Activated CD8-positive, alpha-beta memory T cell treated with anti-CD3 and anti-CD28 coated beads for 48 hours (primary cell): ENCODE measurements around the gene RGL1.
A peak's percentile ranks its signal among the peaks of the same experiment; 100 is the strongest.

ENCODE experiments used
- DNase-seq, 3 experiments: peaks; one replicate each; pipeline ENCODE4 v3.0.0-alpha.2; 2020; ENCODE audit warnings: low read depth in 2 of 3, low spot score in 2 of 3

The RGL1 gene

DNA sequence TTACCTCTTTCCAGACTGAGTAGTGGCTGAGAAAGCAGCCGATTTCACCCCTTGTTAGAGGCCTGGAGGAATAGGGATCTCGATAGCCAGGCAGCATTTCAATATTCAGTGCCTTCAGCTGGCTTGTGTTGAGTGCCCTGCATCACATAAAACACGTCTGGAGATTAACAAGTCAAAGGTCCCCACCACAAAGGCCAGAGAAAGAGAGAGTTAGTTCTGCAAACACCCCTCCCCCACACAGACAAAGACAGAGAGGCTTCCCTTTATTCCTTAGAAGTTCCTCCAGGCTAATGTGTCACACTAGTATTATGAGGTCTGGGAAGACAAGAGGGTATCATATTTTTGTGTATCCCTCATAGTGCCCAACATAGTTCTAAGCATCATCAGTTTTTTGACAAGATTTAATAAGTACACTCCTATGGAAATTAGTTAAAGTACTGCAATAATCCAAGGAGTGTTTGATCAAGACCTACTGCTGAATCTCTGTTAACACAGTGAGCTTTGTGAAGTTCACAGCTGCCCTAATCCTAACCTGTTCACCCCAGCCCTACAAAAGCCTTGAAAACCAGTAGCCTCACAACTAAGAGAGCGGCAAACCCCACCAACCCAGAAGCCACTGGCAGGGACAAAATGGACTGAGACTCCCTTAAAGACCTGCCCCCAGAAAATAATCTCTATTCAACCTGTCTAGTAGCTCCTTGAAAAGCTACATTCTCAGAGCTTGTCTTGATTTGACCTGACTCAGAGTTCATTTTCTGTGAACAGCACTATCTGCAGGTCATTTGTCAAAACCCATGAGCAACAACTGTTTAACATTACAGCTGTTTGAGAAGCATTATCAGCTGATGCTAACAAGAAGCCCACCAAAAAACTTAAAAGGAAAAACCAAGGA, 140.8 kb downstream of the RGL1 start:
- no peak for DNase-seq

- no peak for DNase-seq
These were observed 141.3 kb downstream of the RGL1 start for GRCh38 chr1:183946320-183946613.

- DNase-seq, result no peak
These were observed 143.1 kb downstream of the RGL1 start for GRCh38 chr1:183947988-183948387.

DNA sequence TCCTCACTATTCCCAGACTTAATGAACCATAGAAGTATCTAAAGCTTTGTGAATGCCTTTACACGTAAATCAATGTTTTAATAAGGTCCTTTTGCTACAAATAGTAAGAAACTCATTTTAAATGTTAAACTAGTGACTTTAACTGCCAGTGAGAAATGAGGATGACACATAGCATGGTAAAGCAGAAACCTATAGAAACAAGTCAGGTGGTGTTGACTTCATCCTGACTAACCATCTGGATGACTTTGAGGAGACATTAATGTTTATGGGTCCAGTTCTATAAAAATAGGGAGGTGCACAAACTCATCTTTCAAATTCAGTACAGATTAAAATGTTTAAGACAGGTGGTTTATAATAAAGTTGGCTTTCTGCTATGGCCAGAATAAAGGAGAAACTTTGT, 147.2 kb downstream of the RGL1 start:
- no peak for DNase-seq

DNA sequence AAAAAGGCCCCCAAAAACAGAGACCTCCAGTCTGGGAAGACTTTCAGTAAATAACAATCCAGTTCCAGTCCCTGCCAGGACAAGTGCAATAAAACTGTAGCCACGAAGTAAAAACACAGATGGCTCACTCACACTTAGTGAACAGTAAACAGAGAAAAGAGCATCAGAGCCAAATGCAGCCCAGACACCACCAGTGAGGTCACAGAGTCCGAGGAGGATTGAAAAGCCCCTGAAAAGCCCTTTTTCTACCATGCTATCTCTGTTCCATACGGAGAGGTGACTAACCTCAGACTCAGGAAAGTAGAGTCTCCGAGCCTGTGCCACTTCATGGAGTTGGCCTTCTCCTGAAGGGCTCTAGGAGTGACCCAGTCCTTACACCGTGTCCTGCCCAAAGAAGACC, 148.1 kb downstream of the RGL1 start:
- DNase-seq, result no peak

- no peak for DNase-seq
These were observed 149.6 kb downstream of the RGL1 start for GRCh38 chr1:183954496-183954895.

GRCh38 chr1:183956559-183957188, 151.8 kb downstream of the RGL1 start:
- DNase-seq, result peak; percentile 10 to 26 (median 23)

- DNase-seq, result no peak
These were observed 152.4 kb downstream of the RGL1 start for GRCh38 chr1:183957216-183957830.

- DNase-seq, result no peak
These were observed 154.0 kb downstream of the RGL1 start for GRCh38 chr1:183958958-183959357.

- DNase-seq, result no peak
These were observed 156.2 kb downstream of the RGL1 start for GRCh38 chr1:183961132-183961531.

DNA sequence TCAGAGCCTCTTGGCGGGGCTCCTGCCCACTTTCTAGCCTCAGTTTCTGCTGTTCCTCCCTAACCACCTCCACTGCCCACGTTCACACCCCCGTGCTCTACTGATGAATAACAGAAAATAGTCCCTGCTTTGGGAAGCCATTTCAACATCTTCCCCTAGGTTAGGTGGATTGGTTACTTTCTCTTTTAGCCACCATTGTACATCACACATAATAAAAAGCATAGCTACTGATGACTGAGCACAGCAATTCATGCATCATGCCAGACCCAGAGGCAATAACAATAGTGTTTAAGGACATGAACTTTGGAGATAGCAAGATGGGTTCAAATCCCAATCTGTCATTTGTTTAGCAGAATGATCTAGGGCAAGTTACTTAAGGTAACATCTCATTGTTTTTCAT, 158.0 kb downstream of the RGL1 start:
- DNase-seq, result no peak

DNA sequence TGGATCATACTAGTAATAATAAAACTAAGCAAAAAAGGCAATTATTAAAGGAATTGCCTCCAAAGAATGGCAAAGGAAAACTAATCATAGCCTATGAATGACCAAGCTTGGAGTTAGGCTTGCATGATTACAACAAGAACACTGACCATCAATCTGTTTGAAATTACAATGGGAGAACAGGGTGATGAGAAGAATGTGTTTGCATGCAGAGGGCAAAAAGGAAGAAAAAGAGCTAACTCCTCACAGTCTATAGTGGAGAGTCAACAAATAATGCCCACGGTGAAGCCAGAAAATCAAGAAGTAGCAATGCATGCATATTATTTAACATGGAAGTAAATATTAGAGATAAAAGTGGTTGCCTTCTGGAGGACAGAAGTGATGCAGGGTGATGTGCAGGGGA, 160.8 kb downstream of the RGL1 start:
- no peak for DNase-seq

GRCh38 chr1:183966487-183966886, 161.6 kb downstream of the RGL1 start:
- DNase-seq, result no peak

DNA sequence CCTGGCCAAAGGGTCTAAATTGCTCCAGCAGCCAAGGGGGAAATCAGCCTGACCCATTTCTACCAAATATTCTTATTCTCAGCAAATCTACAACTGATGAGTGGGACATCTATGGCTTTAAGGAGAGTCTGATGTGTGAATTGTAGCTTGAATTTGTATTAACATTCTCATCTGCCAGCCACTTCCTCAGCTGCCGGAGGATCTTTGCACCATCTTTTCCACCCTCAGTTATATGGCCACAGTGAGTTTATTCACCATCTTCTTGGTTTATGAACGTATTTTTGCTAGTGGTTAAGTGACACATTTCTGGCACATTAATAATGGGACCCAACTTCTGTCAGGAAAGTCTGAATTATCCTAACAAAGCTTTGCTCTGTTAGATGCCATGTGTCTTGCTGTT, 163.0 kb downstream of the RGL1 start:
- no peak for DNase-seq

DNA sequence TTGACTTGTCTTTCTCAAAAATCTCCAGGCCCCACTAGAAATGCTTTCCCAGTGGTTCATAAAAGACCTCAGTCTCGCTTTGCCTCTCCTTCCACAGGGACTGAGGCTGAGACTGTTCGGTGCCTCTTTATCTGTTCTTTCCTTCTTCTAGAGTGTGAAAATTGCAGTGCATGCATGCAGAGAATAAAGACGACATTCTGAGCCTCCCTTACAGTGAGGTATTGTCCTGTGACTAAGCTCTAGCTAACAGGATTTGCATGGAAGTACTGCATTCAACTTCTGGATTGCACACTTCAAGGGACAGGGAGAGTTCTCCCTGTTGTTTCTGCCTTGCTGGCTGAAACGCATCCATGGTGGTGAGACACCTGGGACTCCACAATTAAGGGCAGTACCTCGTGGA, 163.5 kb downstream of the RGL1 start:
- no peak for DNase-seq

DNA sequence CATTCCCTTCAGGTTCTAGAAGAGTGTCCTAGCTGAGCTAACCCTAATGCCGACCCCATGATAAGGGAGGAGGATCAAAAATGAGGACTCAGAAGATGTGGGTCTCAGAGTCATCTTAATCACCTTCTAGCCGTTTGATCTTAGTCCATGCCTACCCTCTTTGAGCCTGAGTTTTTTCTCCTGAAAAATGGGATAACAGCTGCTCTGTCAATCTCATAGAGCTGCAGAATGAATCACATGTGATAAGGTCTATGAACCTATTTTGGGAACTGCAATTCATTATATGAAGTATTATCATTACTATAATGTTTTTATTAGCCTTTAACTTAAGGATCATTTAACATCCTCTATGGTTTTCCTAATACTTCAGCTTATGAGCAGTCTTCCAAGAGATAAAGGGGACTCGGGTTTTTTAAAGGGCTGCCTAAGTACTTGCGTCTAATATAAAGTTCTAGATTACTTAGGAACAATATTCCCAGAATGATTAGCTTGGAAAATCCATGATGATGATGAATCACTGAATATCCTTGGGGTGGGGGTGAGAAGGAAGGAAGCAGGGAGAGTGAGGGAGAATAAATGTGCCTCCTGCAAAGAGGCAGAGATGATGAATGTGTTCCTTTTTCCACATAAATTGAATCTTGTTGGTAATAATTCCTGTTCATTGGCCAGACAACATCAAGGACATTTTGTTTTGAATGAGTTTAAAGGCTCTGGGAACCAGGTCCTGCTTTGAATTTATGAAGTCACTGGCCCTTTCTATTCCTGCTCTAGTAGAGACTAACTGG, 165.8 kb downstream of the RGL1 start:
- no peak for DNase-seq

GRCh38 chr1:183975651-183976050, 170.7 kb downstream of the RGL1 start:
- DNase-seq, result no peak

DNA sequence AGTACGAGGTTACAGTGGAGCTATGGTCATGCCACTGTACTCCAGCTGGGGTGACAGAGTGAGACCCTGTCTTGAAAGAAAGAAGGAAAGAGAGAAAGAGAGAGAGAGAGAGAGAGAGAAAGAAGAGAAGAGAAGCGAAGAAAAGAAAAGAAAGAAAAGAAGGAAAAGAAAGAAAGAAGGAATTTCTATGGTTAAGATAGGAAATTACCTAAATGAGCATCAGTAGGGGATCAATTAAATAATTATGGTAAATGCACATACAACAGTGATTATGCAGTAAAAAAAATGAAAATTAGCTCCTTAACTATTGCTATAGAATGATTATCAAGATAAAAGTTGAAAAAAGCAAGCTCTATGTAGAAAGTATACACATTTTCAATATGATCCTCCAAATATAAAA, 172.8 kb downstream of the RGL1 start:
- no peak for DNase-seq
